Lung (tissue), 12 donors: ENCODE measurements around the gene ATM. TPM values are rescaled to one million over a fixed set of nuclear protein-coding genes. Genes with fewer than 3 reads are reported as not detected.
A peak's percentile ranks its signal among the peaks of the same experiment; 100 is the strongest.

Source experiments
- ATAC-seq: fragments of 200-7000 bp; cut with Tn5 transposase; one replicate; pipeline ENCODE4 v1.9.1; 2020; ENCODE audit warnings: moderate number of reproducible peaks; ENCODE audit not compliant: insufficient read depth, low FRiP score
- DNase-seq, 3 donors: peaks; one replicate each; pipeline ENCODE4 v3.0.0-alpha.2; 2013 to 2017
- H3K27ac ChIP-seq, 2 donors: one replicate each; pipeline ENCODE4 v1.5.1; 2013; ENCODE audit warnings: mild to moderate bottlenecking in 2 of 2, moderate library complexity in 2 of 2, control low read depth in 1 of 2, inconsistent platforms in 1 of 2, low read depth in 1 of 2, low read length in 1 of 2
- H3K27me3 ChIP-seq, 3 donors: one replicate each; pipeline ENCODE4 v1.5.1; 2013; ENCODE audit warnings: low read length in 2 of 3; ENCODE audit not compliant: control insufficient read depth in 3 of 3, insufficient read depth in 3 of 3
- H3K36me3 ChIP-seq, 4 donors: one replicate each; pipeline ENCODE4 v1.5.1; 2013; ENCODE audit warnings: low read length in 4 of 4, mild to moderate bottlenecking in 1 of 4, moderate library complexity in 1 of 4; ENCODE audit not compliant: control insufficient read depth in 4 of 4, insufficient read depth in 4 of 4
- H3K4me1 ChIP-seq, 5 donors: one replicate each; pipeline ENCODE4 v1.5.1; 2013; ENCODE audit warnings: low read length in 5 of 5, mild to moderate bottlenecking in 2 of 5, moderate library complexity in 1 of 5; ENCODE audit not compliant: control insufficient read depth in 5 of 5, insufficient read depth in 5 of 5
- H3K4me3 ChIP-seq: one replicate; pipeline ENCODE4 v1.5.1; 2013; ENCODE audit warnings: mild to moderate bottlenecking, control low read depth, moderate library complexity
- H3K9ac ChIP-seq, 2 donors: one replicate each; pipeline ENCODE4 v1.5.1; 2013; ENCODE audit warnings: low read length in 2 of 2, control low read depth in 1 of 2; ENCODE audit not compliant: insufficient read depth in 1 of 2
- H3K9me3 ChIP-seq, 4 donors: one replicate each; pipeline ENCODE4 v1.5.1; 2013; ENCODE audit warnings: low read length in 3 of 4, mild to moderate bottlenecking in 1 of 4, moderate library complexity in 1 of 4; ENCODE audit not compliant: control insufficient read depth in 4 of 4, insufficient read depth in 3 of 4
- CTCF ChIP-seq: IDR thresholded peaks from 2 replicates; pipeline ENCODE4 v1.5.1; 2012; ENCODE audit warnings: mild to moderate bottlenecking; ENCODE audit errors: control extremely low read depth, extremely low read depth
- WGBS, 2 donors: extraction: QIAGEN DNeasy Blood & Tissue Kit; methylation state at CpG; one replicate each; pipeline ENCODE4 v1.1.7; 2013; 5-methylcytosine and 5-hydroxymethylcytosine counted together
- polyA plus RNA-seq, 2 donors: library from polyadenylated mRNA; stranded (reverse); fragments of 200-250 nt; gene quantifications; one replicate each; pipeline ENCODE4 v1.2.1, GENCODE V29; 2013
- total RNA-seq, 2 donors: library from RNA; depleted of rRNA in 1 of 2; stranded (reverse); fragments of >200 nt in 1 of 2; gene quantifications; one replicate each; pipeline ENCODE4 v1.2.1, GENCODE V29; 2014 to 2021
- donor health status: control.
- donor health status: control.
- donor health status: Bipolar disorder and iron deficiency.
- donor health status: healthy.
- donor health status: DM: yes; HTN: yes; CAD: no.

The ATM gene
- total and polyA plus RNA-seq, 4 donors, result 14.9 to 165 (median 29.9) TPM

DNA sequence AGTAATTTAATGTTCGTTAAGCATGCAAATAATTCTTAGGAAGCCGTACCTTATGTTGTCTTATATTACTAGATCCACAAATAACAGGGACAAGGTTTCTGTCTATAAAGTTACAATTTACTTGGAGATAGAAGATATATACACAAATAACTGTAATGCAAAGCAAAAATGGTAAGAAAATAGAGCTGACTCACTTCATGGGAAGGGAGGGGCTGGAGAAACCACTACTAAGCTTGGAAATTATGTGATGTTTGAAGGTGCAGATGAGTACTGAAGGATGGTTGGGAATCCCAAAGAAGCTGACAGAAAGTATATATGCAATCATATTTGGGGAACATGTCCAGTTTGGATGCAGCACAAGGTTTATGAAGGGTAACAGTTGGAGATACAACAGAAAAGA is 4.4 kb upstream of the ATM start:
- ATAC-seq (no peak), DNase-seq (no peak)
- no peak for TF ChIP-seq CTCF
- Histone ChIP-seq H3K9ac (no peak overlapping the region), H3K4me1 (peaks cover 0 to 15% (median 8%) of the 10 kb centered on the region in 5 donors), H3K27ac (no peak overlapping the region), H3K27me3 (no peaks in the 10 kb centered on the region), H3K36me3 (peaks cover 0 to 8% (median 2%) of the 10 kb centered on the region in 4 donors), H3K9me3 (no peaks in the 10 kb centered on the region), H3K4me3 (no peak overlapping the region)
- 73 to 94% methylated on average over 2 of the region's 2 CpGs for WGBS, 2 donors

- H3K9ac ChIP-seq, result no peak overlapping the region
- peaks cover 0 to 22% (median 14%) of the 10 kb centered on the region in 5 donors for H3K4me1 ChIP-seq
Measured at GRCh38 chr11:108218912-108219783, 3.7 kb upstream of the ATM start.

DNA sequence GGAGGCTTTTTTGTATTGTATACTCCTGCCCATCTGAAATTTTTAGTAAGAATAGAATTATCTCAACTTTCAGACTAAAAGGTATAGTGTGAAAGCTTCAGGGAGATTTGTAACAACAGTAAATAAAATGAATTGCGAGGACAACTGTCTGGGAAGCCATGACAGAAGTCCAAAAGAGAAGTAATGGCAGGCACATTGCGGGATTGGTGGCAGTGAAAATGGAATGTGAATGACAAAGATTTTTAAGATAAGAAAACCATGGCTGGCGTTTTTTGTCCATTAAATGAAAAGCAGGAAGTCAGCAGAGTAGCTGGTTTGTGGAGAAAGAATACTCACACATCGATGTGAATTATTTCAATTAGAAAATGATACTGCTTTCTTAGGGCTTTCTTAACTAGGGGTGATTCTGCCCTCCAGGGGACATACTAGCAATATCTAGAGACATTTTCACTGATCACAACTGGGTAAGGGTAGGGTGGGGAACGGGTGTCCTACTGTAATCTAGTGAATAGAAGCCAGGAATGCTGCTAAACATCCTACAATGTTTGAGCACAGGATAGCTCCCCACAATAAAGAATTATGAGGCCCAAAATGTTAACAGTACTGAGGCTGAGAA is 2.0 kb upstream of the ATM start:
- Histone ChIP-seq H3K4me3 (no peak overlapping the region), H3K9me3 (no peaks in the 10 kb centered on the region), H3K27ac (no peak overlapping the region), H3K36me3 (peaks cover 0 to 4% (median 0%) of the 10 kb centered on the region in 4 donors), H3K4me1 (peaks cover 3 to 27% (median 18%) of the 10 kb centered on the region in 5 donors), H3K27me3 (no peaks in the 10 kb centered on the region), H3K9ac (peak overlapping the region; percentile 31 to 99)
- ATAC-seq (no peak), DNase-seq (peak in 2 of 3 donors; percentile 34 to 42)
- WGBS, 2 donors, result 13 to 25% methylated on average over 5 of the region's 5 CpGs
- no peak for TF ChIP-seq CTCF

More at GRCh38 chr11:108218912-108219783, 3.7 kb upstream of the ATM start:
- Histone ChIP-seq H3K36me3 (peaks cover 0 to 4% (median 2%) of the 10 kb centered on the region in 4 donors), H3K27ac (no peak overlapping the region), H3K9me3 (no peaks in the 10 kb centered on the region), H3K27me3 (no peaks in the 10 kb centered on the region), H3K4me3 (no peak overlapping the region)
- TF ChIP-seq CTCF, result no peak
- ATAC-seq (no peak), DNase-seq (no peak)
- 70 to 71% methylated on average over 7 of the region's 7 CpGs for WGBS, 2 donors
